Measurements from ENCODE around the gene ATXN1.

The ATXN1 gene

GRCh38 chr6:16362819-16363589 is 398.3 kb downstream of the ATXN1 start:
- DNase-seq (ENCODE audit: extremely low spot score) = no peak
- POLR2A ChIA-PET = no interaction called here
- CTCF ChIA-PET = interaction anchor here (1.2 kb wide), 1 partner anchor 32 kb away, joined by 3 read pairs; no protein-coding TSS in a partner anchor
- no peak for TF ChIP-seq CTCF (IDR thresholded peaks at IDR 0.05; ENCODE audit: control extremely low read depth, extremely low read depth, low read depth, missing control alignments)

GRCh38 chr6:16362296-16362695 is 399.0 kb downstream of the ATXN1 start:
- TF ChIP-seq CTCF (IDR thresholded peaks at IDR 0.05; ENCODE audit: control extremely low read depth, extremely low read depth, low read depth, missing control alignments) = no peak
- ChIA-PET CTCF (interaction anchor here (0.9 to 1.2 kb wide), 2 partner anchors 9 to 33 kb away, joined by 3 read pairs; no protein-coding TSS in a partner anchor), POLR2A (no interaction called here)
- DNase-seq (ENCODE audit: extremely low spot score) = no peak

- POLR2A ChIA-PET = no interaction called here
- no peak for TF ChIP-seq CTCF (IDR thresholded peaks at IDR 0.05; ENCODE audit: control extremely low read depth, extremely low read depth, low read depth, missing control alignments)
These were observed 399.4 kb downstream of the ATXN1 start for GRCh38 chr6:16361861-16362260.

GRCh38 chr6:16361121-16361520 is 400.1 kb downstream of the ATXN1 start:
- ChIA-PET POLR2A (no interaction called here), CTCF (no interaction called here)
- no peak for DNase-seq (ENCODE audit: extremely low spot score)
- no peak for TF ChIP-seq CTCF (IDR thresholded peaks at IDR 0.05; ENCODE audit: control extremely low read depth, extremely low read depth, low read depth, missing control alignments)

More at GRCh38 chr6:16361861-16362260, 399.4 kb downstream of the ATXN1 start:
- no peak for DNase-seq (ENCODE audit: extremely low spot score)
- CTCF ChIA-PET = interaction anchor here (0.9 to 1.2 kb wide), 2 partner anchors 9 to 33 kb away, joined by 3 read pairs; no protein-coding TSS in a partner anchor

- no peak for DNase-seq (ENCODE audit: extremely low spot score)
- CTCF ChIA-PET = no interaction called here
- POLR2A ChIA-PET = no interaction called here
- no peak for TF ChIP-seq CTCF (IDR thresholded peaks at IDR 0.05; ENCODE audit: control extremely low read depth, extremely low read depth, low read depth, missing control alignments)
These were observed 400.9 kb downstream of the ATXN1 start for GRCh38 chr6:16360365-16360764.

GRCh38 chr6:16359563-16359962 is 401.7 kb downstream of the ATXN1 start:
- DNase-seq (ENCODE audit: extremely low spot score) = no peak
- ChIA-PET CTCF (interaction anchor here (0.7 to 0.8 kb wide), 2 partner anchors 15 to 27 kb away, joined by 3 read pairs; no protein-coding TSS in a partner anchor), POLR2A (no interaction called here)
- TF ChIP-seq CTCF (IDR thresholded peaks at IDR 0.05; ENCODE audit: control extremely low read depth, extremely low read depth, low read depth, missing control alignments) = no peak

Measured in GM10248 (cell line).